ENCODE data around the gene FAM200B.

- no peak for TF ChIP-seq CTCF (conservative IDR thresholded peaks at IDR 0.05; ENCODE audit: low read length)
- no peak for TF ChIP-seq EZH2phosphoT487 (IDR thresholded peaks at IDR 0.05; ENCODE audit: borderline replicate concordance)
Measured at GRCh38 chr4:15689540-15689939, 7.9 kb downstream of the FAM200B start.

All from Loucy (cell line).